K562 (cell line): ENCODE results near the gene CCDC82. TPM values are rescaled to one million over a fixed set of nuclear protein-coding genes. Genes with fewer than 3 reads are reported as not detected.
A peak's percentile ranks its signal among the peaks of the same experiment; 100 is the strongest.

Experiments
- CREB3L1 ChIP-seq: fragments of 450-650 bp; IDR thresholded peaks from 2 replicates; pipeline ENCODE4 v1.6.1; 2014; ENCODE audit warnings: low read depth, mild to moderate bottlenecking, moderate library complexity, borderline replicate concordance
- FOSL1 ChIP-seq: fragments of 200-800 bp; sonication (Bioruptor generic); conservative IDR thresholded peaks from 2 replicates; pipeline ENCODE4 v1.6.1; 2016; ENCODE audit warnings: missing genetic modification characterization, missing compliant biosample characterization
- GMEB1 ChIP-seq: fragments of 250-450 bp; sonication (Bioruptor Pico); IDR thresholded peaks from 2 replicates; pipeline ENCODE4 v1.4.0; 2020; ENCODE audit warnings: mild to moderate bottlenecking
- HSF4 ChIP-seq: fragments of 250-450 bp; sonication (Bioruptor Pico); IDR thresholded peaks from 2 replicates; pipeline ENCODE4 v2.1.2; 2022; ENCODE audit warnings: mild to moderate bottlenecking, moderate library complexity, borderline replicate concordance
- KDM1A ChIP-seq, 2 experiments: fragments of 450-650 bp; IDR thresholded peaks; 2 replicates each; pipeline ENCODE4 v1.6.1; 2016; ENCODE audit warnings: mild to moderate bottlenecking in 2 of 2
- KLF6 ChIP-seq: fragments of 250-450 bp; sonication (Bioruptor Pico); IDR thresholded peaks from 2 replicates; pipeline ENCODE4 v1.4.0; 2020; ENCODE audit warnings: mild to moderate bottlenecking, moderate library complexity, borderline replicate concordance
- MCM5 ChIP-seq: fragments of 450-650 bp; IDR thresholded peaks from 2 replicates; pipeline ENCODE4 v1.6.1; 2016; ENCODE audit warnings: low read depth
- RNF2 ChIP-seq: sonication (generic); IDR thresholded peaks from 2 replicates; pipeline ENCODE4 v1.6.1; 2016
- RREB1 ChIP-seq: fragments of 250-450 bp; sonication (Bioruptor Pico); IDR thresholded peaks from 2 replicates; pipeline ENCODE4 v1.4.0; 2020
- SMARCC2 ChIP-seq: fragments of 450-650 bp; IDR thresholded peaks from 2 replicates; pipeline ENCODE4 v1.6.1; 2017; ENCODE audit warnings: antibody characterized with exemption, moderate library complexity, mild to moderate bottlenecking, low read depth
- TCFL5 ChIP-seq: fragments of 250-450 bp; sonication (Bioruptor Pico); conservative IDR thresholded peaks from 2 replicates; pipeline ENCODE4 v1.6.1; 2021; ENCODE audit warnings: mild to moderate bottlenecking, moderate library complexity, matching md5 sums
- TEAD1 ChIP-seq, 2 experiments: fragments of 450-650 bp in 1 of 2; sonication (generic) in 1 of 2; formaldehyde crosslinking; IDR thresholded peaks; 2 replicates each; pipeline versions ENCODE4 v1.4.0 to v1.8.0; 2020 to 2022; ENCODE audit warnings: mild to moderate bottlenecking in 2 of 2, missing genetic modification reagents in 1 of 2
- ZNF263 ChIP-seq: sonication (generic); formaldehyde crosslinking; IDR thresholded peaks from 2 replicates; pipeline ENCODE4 v1.8.0; 2022; ENCODE audit warnings: mild to moderate bottlenecking, missing genetic modification reagents, borderline replicate concordance
- ZNF644 ChIP-seq: fragments of 200-800 bp; sonication (Bioruptor generic); IDR thresholded peaks from 2 replicates; pipeline ENCODE4 v1.6.1; 2016; ENCODE audit warnings: low read depth, missing genetic modification characterization, missing compliant biosample characterization
- polyA plus RNA-seq, 8 experiments: library from polyadenylated mRNA; depleted of rRNA in 4 of 8; stranded (reverse) in 5 of 8; unstranded in 3 of 8; fragments of >200 nt; fragmentation: Nextera tagmentation in 2 of 8; fragmentation: Illumina TruSeq in 1 of 8; extraction: Ambion mirVana in 2 of 8; extraction: Trizol in 1 of 8; gene quantifications; 2 replicates each; pipeline versions ENCODE4 v1.2.1 to v1.2.3, GENCODE V29; 2011 to 2014; ENCODE audit warnings: inconsistent platforms in 1 of 8, missing spikeins in 1 of 8
- total RNA-seq, 7 experiments: library from RNA; depleted of rRNA in 6 of 7; stranded (reverse); fragments of >200 nt in 6 of 7; fragmentation: Illumina TruSeq in 2 of 7; extraction: Trizol in 2 of 7; gene quantifications; 2 replicates each; pipeline versions ENCODE4 v1.2.1 to v1.2.3, GENCODE V29; 2011 to 2021; ENCODE audit warnings: low replicate concordance in 1 of 7

The CCDC82 gene
- total and polyA plus RNA-seq, 9 of the 15 experiments (the other 6 are each of a cell fraction or from before 2014, with no cell fraction given): 12.5 to 51.3 (median 24.5) TPM

- TF ChIP-seq MCM5 (no peak), TCFL5 (CRISPR knock-in tag) (no peak), ZNF644 (peak; percentile 17; the same call in 1 of the 2 replicates), CREB3L1 (0 out of 2 replicates have a peak, but pooled peaks have one; percentile 30), SMARCC2 (no peak), KLF6 (CRISPR knock-in tag) (no peak), HSF4 (CRISPR knock-in tag) (no peak), ZNF263 (no peak), GMEB1 (CRISPR knock-in tag) (no peak), FOSL1 (peak; percentile 45; the same call in 1 of the 2 replicates), KDM1A (IDR thresholded peaks at IDR 0.05) (no peak; a peak in 1 of 4 replicates), TEAD1 (CRISPR knock-in tag; IDR thresholded peaks at IDR 0.05) (no peak), RREB1 (CRISPR knock-in tag) (no peak), RNF2 (0 out of 2 replicates have a peak, but pooled peaks have one; percentile 19)
Measured at GRCh38 chr11:96337541-96338431, 51.9 kb downstream of the CCDC82 start (continued).
